ENCODE measurements around the gene TUB.

- TF ChIP-seq CTCF (IDR thresholded peaks at IDR 0.05; ENCODE audit: low read length) (no peak), EZH2phosphoT487 (IDR thresholded peaks at IDR 0.05; ENCODE audit: low read length) (no peak), EZH2 (optimal IDR thresholded peaks at IDR 0.05; ENCODE audit: low read depth, low read length) (no peak)
Observed at GRCh38 chr11:8095371-8095770, 14.4 kb downstream of the TUB start.

Data from MM.1S (cell line).